Pancreas (tissue), 10 donors: ENCODE data around the gene PAX7. TPM values are rescaled to one million over a fixed set of nuclear protein-coding genes. Genes with fewer than 3 reads are reported as not detected.

Experiments
- ATAC-seq, 4 donors: fragments of 200-7000 bp; cut with Tn5 transposase; one replicate each; pipeline versions ENCODE4 v1.8.0 to v1.9.1; 2020; ENCODE audit warnings: mild to moderate bottlenecking in 4 of 4, moderate library complexity in 4 of 4
- DNase-seq, 6 donors: peaks; one replicate each; pipeline ENCODE4 v3.0.0-alpha.2; 2020
- FAIRE-seq: peaks from 2 replicates; lab custom pipeline; 2012; peaks lifted over from hg19 to GRCh38; lab: Jason Lieb, UNC
- H3K27ac ChIP-seq, 4 donors: fragments of 200-600 bp; sonication (generic); 1 replicate in 3 of 4; 2 replicates in 1 of 4; pipeline versions ENCODE4 v1.5.0 to v1.8.0; 2020
- H3K27me3 ChIP-seq, 4 donors: fragments of 200-600 bp; one replicate each; pipeline ENCODE4 v1.8.0; 2021
- H3K36me3 ChIP-seq, 3 donors: fragments of 200-600 bp; sonication (generic) in 1 of 3; one replicate each; pipeline versions ENCODE4 v1.5.0 to v1.8.0; 2020 to 2021
- H3K4me1 ChIP-seq, 3 donors: fragments of 200-600 bp; one replicate each; pipeline ENCODE4 v1.8.0; 2021
- H3K4me3 ChIP-seq, 4 donors: fragments of 200-600 bp; sonication (generic) in 2 of 4; one replicate each; pipeline versions ENCODE4 v1.5.0 to v1.8.0; 2020 to 2021
- H3K9me3 ChIP-seq, 4 donors: fragments of 200-600 bp; one replicate each; pipeline ENCODE4 v1.8.0; 2021
- CTCF ChIP-seq, 4 donors: fragments of 200-600 bp; sonication (generic) in 3 of 4; IDR thresholded peaks; one replicate each; pipeline versions ENCODE4 v1.5.0 to v1.8.0; 2021; ENCODE audit warnings: antibody characterized with exemption in 4 of 4
- WGBS, 2 donors: extraction: QIAGEN DNeasy Blood & Tissue Kit; methylation state at CpG; one replicate each; pipeline ENCODE4 v1.1.7; 2013; 5-methylcytosine and 5-hydroxymethylcytosine counted together
- intact Hi-C, 3 donors: fragments of 100-400 bp; cut with DNase I; formaldehyde crosslinking; loops; one replicate each; pipeline versions ENCODE4 v1.11.1 to v1.14.2; 2022
- polyA plus RNA-seq, 2 donors: library from polyadenylated mRNA; stranded (reverse); fragments of 200-250 nt; gene quantifications; one replicate each; pipeline ENCODE4 v1.2.3, GENCODE V29; 2013
- total RNA-seq, 6 donors: library from RNA; stranded (reverse); fragmentation: NEBNext Ultra II Directional in 4 of 6; extraction: Animal tissue kit (Norgen Biotek cat#: 25700) in 4 of 6; gene quantifications; one replicate each; pipeline versions ENCODE4 v1.2.1 to v1.2.4, GENCODE V29; 2021 to 2023
- donor health status: healthy with polysubstance abuse.
- donor health status: DM: no; HTN: no; CAD: no; lungs with moderate emphysema.
- donor health status: DM: no; HTN: no; CAD: no.
- donor health status: control.
- donor health status: control.
- donor health status: Bipolar disorder and iron deficiency.
- donor health status: DM: yes; HTN: yes; CAD: no.
- donor health status: DM: no; HTN: no; CAD: no.
- donor health status: DM: no; HTN: no; CAD: no.
- donor health status: DM: yes; HTN: yes; CAD: no.

PAX7 gene
- total and polyA plus RNA-seq, 8 donors, result not detected

GRCh38 chr1:18646091-18646785 lies 15.6 kb downstream of the PAX7 start:
- peak in 3 of 4 donors; percentile 22 to 53 (median 43) for ATAC-seq
- no peak for FAIRE-seq
- 4 to 5% methylated on average over 34 to 35 of the region's 35 CpGs for whole genome bisulfite sequencing, 2 donors
- H3K4me3 ChIP-seq, result peak overlapping the region in 3 of 4 donors; percentile 12 to 41 (median 24)
- H3K36me3 ChIP-seq, result no peaks in the 10 kb centered on the region
- peaks cover 0 to 3% (median 0%) of the 10 kb centered on the region in 3 donors for H3K4me1 ChIP-seq
- no peak for TF ChIP-seq CTCF (IDR thresholded peaks at IDR 0.05)
- no peaks in the 10 kb centered on the region for H3K9me3 ChIP-seq
- intact Hi-C loops, result no loop called here
- H3K27ac ChIP-seq, result no peak overlapping the region
- peaks cover 9 to 66% (median 15%) of the 10 kb centered on the region in 4 donors for H3K27me3 ChIP-seq
- no peak for DNase-seq

GRCh38 chr1:18646786-18647410 lies 16.3 kb downstream of the PAX7 start:
- intact Hi-C loops, result no loop called here
- peak overlapping the region in 3 of 4 donors; percentile 12 to 41 (median 24) for H3K4me3 ChIP-seq

GRCh38 chr1:18647681-18648214 lies 17.1 kb downstream of the PAX7 start:
- no peak for DNase-seq
- ATAC-seq, result no peak
- no peaks in the 10 kb centered on the region for H3K36me3 ChIP-seq
- no peak for TF ChIP-seq CTCF (IDR thresholded peaks at IDR 0.05)
- 13 to 26% methylated on average over 3 of the region's 3 CpGs for WGBS, 2 donors
- no peaks in the 10 kb centered on the region for H3K9me3 ChIP-seq
- H3K4me1 ChIP-seq, result peaks cover 0 to 3% (median 0%) of the 10 kb centered on the region in 3 donors
- no peak overlapping the region for H3K4me3 ChIP-seq
- peaks cover 4 to 65% (median 16%) of the 10 kb centered on the region in 4 donors for H3K27me3 ChIP-seq
- intact Hi-C loops, result no loop called here
- no peak for FAIRE-seq
- H3K27ac ChIP-seq, result no peak overlapping the region

More at GRCh38 chr1:18646786-18647410, 16.3 kb downstream of the PAX7 start:
- H3K9me3 ChIP-seq, result no peaks in the 10 kb centered on the region
- peaks cover 4 to 67% (median 15%) of the 10 kb centered on the region in 4 donors for H3K27me3 ChIP-seq
- ATAC-seq (peak; percentile 25 to 73 (median 52)), DNase-seq (peak in 1 of 6 donors; percentile 67), FAIRE-seq (no peak)
- no peak overlapping the region for H3K27ac ChIP-seq
- peaks cover 0 to 3% (median 0%) of the 10 kb centered on the region in 3 donors for H3K4me1 ChIP-seq
- no peak for TF ChIP-seq CTCF (IDR thresholded peaks at IDR 0.05)
- H3K36me3 ChIP-seq, result no peaks in the 10 kb centered on the region
- 1 to 4% methylated on average over 24 to 46 of the region's 48 CpGs for WGBS, 2 donors

GRCh38 chr1:18649693-18650370 lies 19.2 kb downstream of the PAX7 start:
- H3K9me3 ChIP-seq, result no peaks in the 10 kb centered on the region
- intact Hi-C loops, result no loop called here
- FAIRE-seq (no peak), ATAC-seq (no peak), DNase-seq (no peak)
- WGBS, 2 donors, result 45 to 55% methylated on average over 5 of the region's 5 CpGs
- H3K27ac ChIP-seq, result no peak overlapping the region
- H3K27me3 ChIP-seq, result peaks cover 4 to 62% (median 16%) of the 10 kb centered on the region in 4 donors
- H3K4me3 ChIP-seq, result no peak overlapping the region
- H3K36me3 ChIP-seq, result no peaks in the 10 kb centered on the region
- H3K4me1 ChIP-seq, result peaks cover 0 to 3% (median 0%) of the 10 kb centered on the region in 3 donors
- TF ChIP-seq CTCF (IDR thresholded peaks at IDR 0.05), result no peak
